SJCRH30 (cell line): ENCODE results near the gene CCDC200. TPM values are rescaled to one million over a fixed set of nuclear protein-coding genes. Genes with fewer than 3 reads are reported as not detected.
A peak's percentile ranks its signal among the peaks of the same experiment; 100 is the strongest.
"Not testable (repeated sequence)": the region's sequence is repeated elsewhere in the genome, so short reads cannot be mapped to it uniquely, and the experiment has no call there.

Experiments used
- DNase-seq, 2 experiments: peaks; one replicate each; pipeline ENCODE4 v3.0.0-alpha.2; 2015 to 2020
- H3K27ac ChIP-seq: fragments of 250-450 bp; sonication (Bioruptor Pico); 2 replicates; pipeline ENCODE4 v1.5.1; 2020; ENCODE audit warnings: mild to moderate bottlenecking, moderate library complexity
- H3K27me3 ChIP-seq: fragments of 250-450 bp; sonication (Bioruptor Pico); 2 replicates; pipeline ENCODE4 v1.5.1; 2020; ENCODE audit warnings: mild to moderate bottlenecking, moderate library complexity
- H3K36me3 ChIP-seq: fragments of 250-450 bp; sonication (Bioruptor Pico); 2 replicates; pipeline ENCODE4 v1.5.1; 2020; ENCODE audit warnings: mild to moderate bottlenecking, moderate library complexity
- H3K4me1 ChIP-seq: fragments of 250-450 bp; sonication (Bioruptor Pico); 2 replicates; pipeline ENCODE4 v1.5.1; 2020; ENCODE audit warnings: mild to moderate bottlenecking, moderate library complexity
- H3K4me3 ChIP-seq: fragments of 250-450 bp; sonication (Bioruptor Pico); 2 replicates; pipeline ENCODE4 v1.5.1; 2020; ENCODE audit warnings: mild to moderate bottlenecking, moderate library complexity
- H3K9me3 ChIP-seq: fragments of 250-450 bp; sonication (Bioruptor Pico); replicated peaks from 2 replicates; pipeline ENCODE4 v1.5.1; 2020; ENCODE audit warnings: mild to moderate bottlenecking, moderate library complexity
- total RNA-seq: library from RNA; depleted of rRNA; stranded (reverse); fragments of >200 nt; shearing (Covaris generic); gene quantifications from 2 replicates; pipeline ENCODE4 v1.2.3, GENCODE V29; 2014; rRNA removed

CCDC200 gene
- total RNA-seq, 1 experiment from 2014 or later, result not detected

DNA sequence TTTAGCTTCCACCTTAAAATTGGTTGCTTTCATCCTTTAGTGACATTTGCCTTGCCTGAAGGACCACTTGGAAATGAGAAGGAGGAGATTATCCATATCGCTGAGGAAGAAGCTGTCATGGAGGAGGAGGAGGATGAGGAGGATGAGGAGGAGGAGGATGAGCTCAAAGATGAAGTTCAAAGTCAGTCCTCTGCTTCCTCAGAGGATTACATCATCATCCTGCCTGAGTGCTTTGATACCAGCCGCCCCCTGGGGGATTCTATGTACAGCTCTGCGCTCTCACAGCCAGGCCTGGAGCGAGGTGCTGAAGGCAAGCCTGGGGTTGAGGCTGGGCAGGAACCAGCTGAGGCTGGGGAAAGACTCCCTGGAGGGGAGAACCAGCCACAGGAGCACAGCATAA is 28.3 kb downstream of the CCDC200 start:
- H3K36me3 ChIP-seq, result peaks cover 31% of the 10 kb centered on the region

DNA sequence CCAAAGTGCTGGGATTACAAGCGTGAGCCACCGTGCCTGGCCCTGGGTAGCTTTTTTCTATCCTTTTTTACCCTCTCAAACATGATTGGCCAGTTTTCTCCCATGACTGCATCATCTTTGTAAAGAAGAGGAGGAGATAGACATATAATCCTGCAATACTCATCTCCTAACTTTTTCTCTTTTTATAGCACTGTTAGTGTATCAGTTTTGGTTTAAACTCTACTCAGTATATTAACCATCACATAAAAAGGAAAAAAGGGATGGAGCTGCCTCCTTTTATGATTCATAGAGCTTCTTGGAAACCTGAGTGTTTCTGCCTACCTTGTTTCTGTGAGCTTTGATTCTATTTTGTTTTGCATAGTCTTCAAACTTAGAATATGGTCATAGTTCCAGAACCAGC is 28.8 kb downstream of the CCDC200 start:
- no peaks in the 10 kb centered on the region for H3K4me1 ChIP-seq
- no peak overlapping the region for H3K27ac ChIP-seq
- peaks cover 36% of the 10 kb centered on the region for H3K36me3 ChIP-seq
- H3K27me3 ChIP-seq, result no peaks in the 10 kb centered on the region
- H3K9me3 ChIP-seq, result no peaks in the 10 kb centered on the region
- H3K4me3 ChIP-seq, result no peak overlapping the region
- no peak for DNase-seq

More for the DNA sequence above, 28.3 kb downstream of the CCDC200 start:
- no peaks in the 10 kb centered on the region for H3K27me3 ChIP-seq
- DNase-seq, result no peak
- no peaks in the 10 kb centered on the region for H3K4me1 ChIP-seq
- no peak overlapping the region for H3K4me3 ChIP-seq
- H3K27ac ChIP-seq, result no peak overlapping the region
- H3K9me3 ChIP-seq, result no peaks in the 10 kb centered on the region

DNA sequence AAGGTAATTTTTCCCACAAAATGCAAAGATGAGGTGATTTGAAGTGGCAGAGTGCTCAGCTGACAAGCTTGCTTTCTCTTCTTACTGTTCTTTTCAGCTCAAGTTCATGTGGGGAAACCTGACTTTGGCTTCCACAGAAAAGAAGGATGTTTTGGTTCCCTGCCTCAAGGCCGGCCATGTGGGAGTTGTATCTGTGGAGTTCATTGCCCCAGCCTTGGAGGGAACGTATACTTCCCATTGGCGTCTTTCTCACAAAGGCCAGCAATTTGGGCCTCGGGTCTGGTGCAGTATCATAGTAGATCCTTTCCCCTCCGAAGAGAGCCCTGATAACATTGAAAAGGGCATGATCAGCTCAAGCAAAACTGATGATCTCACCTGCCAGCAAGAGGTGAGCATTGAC is 35.2 kb downstream of the CCDC200 start:
- DNase-seq, result no peak
- no peak overlapping the region for H3K27ac ChIP-seq
- H3K9me3 ChIP-seq, result no peaks in the 10 kb centered on the region
- no peaks in the 10 kb centered on the region for H3K27me3 ChIP-seq
- H3K4me1 ChIP-seq, result no peaks in the 10 kb centered on the region
- peaks cover 51% of the 10 kb centered on the region for H3K36me3 ChIP-seq
- H3K4me3 ChIP-seq, result no peak overlapping the region

DNA sequence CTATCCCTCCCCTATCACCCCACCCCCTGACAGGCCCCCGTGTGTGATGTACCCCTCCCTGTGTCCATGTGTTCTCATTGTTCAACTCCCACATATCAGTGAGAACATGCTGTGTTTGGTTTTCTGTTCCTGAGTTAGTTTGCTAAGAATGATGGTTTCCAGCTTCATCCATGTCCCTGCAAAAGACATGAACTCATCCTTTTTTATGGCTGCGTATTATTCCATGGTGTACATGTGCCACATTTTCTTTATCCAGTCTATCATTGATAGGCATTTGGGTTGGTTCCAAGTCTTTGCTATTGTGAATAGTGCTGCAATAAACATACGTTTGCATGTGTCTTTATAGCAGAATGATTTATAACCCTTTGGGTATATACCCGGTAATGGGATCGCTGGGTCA is 41.8 kb downstream of the CCDC200 start:
- not testable (repeated sequence) for H3K4me1 ChIP-seq, H3K4me3 ChIP-seq, H3K27me3 ChIP-seq, DNase-seq, H3K9me3 ChIP-seq, H3K27ac ChIP-seq
- H3K36me3 ChIP-seq, result peaks cover 30% of the 10 kb centered on the region

DNA sequence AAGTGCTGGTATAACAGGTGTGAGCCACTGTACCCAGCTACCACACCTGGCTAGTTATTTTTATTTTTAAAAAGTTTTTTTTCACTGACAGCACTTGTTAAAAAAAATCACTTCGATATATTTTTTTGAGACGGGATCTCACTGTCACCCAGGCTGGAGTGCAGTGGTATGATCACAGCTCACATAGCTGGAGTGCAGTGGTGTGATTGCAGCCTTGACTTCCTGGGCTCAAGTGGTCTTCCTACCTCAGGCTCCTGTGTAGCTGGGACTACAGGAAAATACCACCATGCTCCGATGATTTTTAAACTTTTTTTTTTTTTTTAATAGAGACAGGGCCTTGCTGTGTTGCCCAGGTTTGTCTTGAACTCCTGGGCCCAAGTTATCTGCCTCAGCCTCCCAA is 44.5 kb downstream of the CCDC200 start:
- Histone ChIP-seq H3K27me3 (no peaks in the 10 kb centered on the region), H3K4me3 (no peak overlapping the region), H3K27ac (no peak overlapping the region), H3K4me1 (no peaks in the 10 kb centered on the region), H3K36me3 (peaks cover 12% of the 10 kb centered on the region), H3K9me3 (no peaks in the 10 kb centered on the region)
- no peak for DNase-seq

DNA sequence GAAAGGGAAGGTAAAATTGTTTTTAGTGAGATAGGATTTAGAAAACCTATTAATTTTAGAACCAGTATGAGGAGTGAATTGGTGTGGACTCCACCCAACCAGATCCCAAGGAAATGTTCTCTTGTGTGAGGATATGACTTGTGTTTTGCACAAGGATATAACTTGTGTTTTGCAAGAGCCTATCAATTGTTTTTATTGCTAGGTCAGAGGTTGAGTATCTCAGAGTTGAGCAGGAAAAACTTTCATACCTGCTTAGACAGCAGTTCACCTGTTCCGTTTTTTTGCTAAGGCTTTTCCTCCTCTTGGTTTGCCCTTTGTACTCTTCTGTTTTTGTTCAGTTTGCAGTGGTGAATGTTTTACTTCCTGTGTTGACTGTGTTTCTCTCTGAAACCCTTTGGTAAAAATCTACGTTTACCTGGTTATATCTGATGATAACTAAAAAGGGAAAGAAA is 52.3 kb downstream of the CCDC200 start:
- H3K4me3 ChIP-seq, result no peak overlapping the region
- peaks cover 6% of the 10 kb centered on the region; the same call in 1 of the 2 replicates for H3K36me3 ChIP-seq
- no peak for DNase-seq
- H3K4me1 ChIP-seq, result peaks cover 6% of the 10 kb centered on the region
- no peaks in the 10 kb centered on the region for H3K9me3 ChIP-seq
- H3K27ac ChIP-seq, result no peak overlapping the region
- no peaks in the 10 kb centered on the region for H3K27me3 ChIP-seq

DNA sequence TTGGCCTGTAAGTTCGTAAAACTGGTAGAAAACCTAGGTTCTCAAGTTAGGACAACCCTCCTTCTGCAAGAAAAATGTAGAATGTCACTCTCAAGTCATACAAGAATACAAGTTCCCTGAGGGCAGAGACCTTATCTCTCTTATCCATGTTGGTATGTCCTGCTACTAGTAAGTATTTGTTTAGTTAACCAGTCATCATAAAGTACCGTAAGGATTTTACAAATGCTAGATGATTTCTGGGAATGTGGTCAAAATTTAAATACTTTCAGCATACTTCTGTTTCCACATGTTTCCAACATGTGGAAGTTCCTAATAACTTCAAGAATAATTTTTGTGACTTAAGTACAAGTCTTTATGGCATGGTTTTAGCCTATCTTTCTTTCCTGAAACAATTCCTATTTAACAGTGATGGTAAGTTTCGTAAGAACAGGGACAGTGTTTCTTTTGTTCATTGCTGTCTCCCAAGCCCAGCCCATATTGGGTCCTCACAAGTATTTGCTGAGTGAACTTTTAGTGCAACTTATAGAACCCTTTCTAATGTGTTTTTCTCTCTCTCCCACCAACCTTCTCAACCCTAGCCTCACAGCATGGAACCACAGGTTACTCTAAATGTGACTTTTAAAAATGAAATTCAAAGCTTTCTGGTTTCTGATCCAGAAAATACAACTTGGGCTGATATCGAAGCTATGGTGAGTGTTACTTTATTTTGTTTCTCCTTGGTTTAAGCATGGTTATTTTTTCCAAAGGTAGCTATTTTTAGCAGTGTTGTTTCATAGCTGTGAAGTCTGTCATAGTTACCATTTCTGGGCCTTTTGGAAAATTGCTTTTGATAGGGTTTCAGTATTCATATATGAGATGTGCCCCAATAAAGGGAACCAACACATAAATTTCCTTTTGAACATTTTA is 53.0 kb downstream of the CCDC200 start:
- no peak overlapping the region for H3K27ac ChIP-seq
- H3K36me3 ChIP-seq, result peaks cover 6% of the 10 kb centered on the region; the same call in 1 of the 2 replicates
- H3K4me1 ChIP-seq, result peaks cover 6% of the 10 kb centered on the region
- H3K9me3 ChIP-seq, result no peaks in the 10 kb centered on the region
- H3K27me3 ChIP-seq, result no peaks in the 10 kb centered on the region
- no peak for DNase-seq
- H3K4me3 ChIP-seq, result no peak overlapping the region

DNA sequence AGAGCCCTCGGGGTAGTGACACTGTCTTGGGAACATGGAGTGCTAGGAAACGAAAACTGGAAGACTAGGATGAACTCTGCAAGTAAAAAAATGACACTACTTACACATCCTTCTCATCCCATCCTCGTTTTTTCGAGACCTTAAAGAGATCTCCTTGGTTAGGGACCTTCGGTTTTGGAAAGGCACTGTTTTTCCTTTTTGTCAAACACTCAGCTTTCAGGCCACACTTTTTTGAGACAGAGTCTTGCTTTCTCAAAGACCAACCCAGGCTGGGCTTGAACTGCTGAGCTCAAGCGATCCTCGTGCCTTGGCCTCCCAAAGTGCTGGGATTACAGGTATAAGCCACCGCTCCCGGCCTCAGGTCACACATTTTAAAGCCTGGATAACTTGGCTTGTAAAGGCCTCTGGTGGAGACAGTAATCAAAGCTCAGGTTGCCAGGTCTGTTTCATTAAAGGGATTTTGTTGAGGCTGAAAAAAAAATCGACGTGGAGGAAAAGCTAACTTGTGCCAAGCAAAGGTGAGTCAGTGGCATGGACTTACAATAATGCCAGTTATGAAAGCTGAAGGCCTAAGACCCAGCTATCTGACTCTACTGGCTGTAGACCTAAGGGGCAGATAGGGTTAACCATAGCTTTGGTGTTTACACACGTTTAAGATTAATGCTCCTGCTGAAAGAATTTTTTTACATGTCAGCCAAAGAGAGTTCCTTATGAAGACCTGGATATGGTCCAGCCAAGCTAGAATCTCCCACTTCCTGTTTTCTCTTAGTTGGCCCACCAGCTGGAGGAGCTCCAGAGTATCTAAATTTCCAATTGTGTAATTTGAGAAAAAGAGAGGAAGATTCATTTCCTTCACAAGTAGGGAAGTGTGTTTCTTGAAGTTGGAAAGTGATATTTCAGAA is 56.6 kb downstream of the CCDC200 start:
- Histone ChIP-seq H3K9me3 (no peaks in the 10 kb centered on the region), H3K27ac (peak overlapping the region; percentile 69), H3K4me3 (peak overlapping the region; percentile 66), H3K36me3 (peaks cover 5% of the 10 kb centered on the region; the same call in 1 of the 2 replicates), H3K27me3 (no peaks in the 10 kb centered on the region), H3K4me1 (peaks cover 6% of the 10 kb centered on the region)
- DNase-seq, result peak; percentile 46 to 71

Other genes with a start within 250 kb of the CCDC200 start
- gene PTGES3L, start 248.5 kb downstream of the CCDC200 start, total RNA-seq, result 5.5 TPM in 2 replicates
- gene RUNDC1, start 248.1 kb downstream of the CCDC200 start, total RNA-seq, result 10.8 and 11.9 TPM in 2 replicates
- 3,033 and 3,236 TPM in 2 replicates for gene RPL27, start 230.2 kb downstream of the CCDC200 start, total RNA-seq
- gene IFI35, start 221.8 kb downstream of the CCDC200 start, total RNA-seq, result 0.33 TPM in 1 of 2 replicates, not detected in the other
- gene VAT1, start 206.2 kb downstream of the CCDC200 start, total RNA-seq, result 32.5 and 34.9 TPM in 2 replicates
- gene RND2, start 203.4 kb downstream of the CCDC200 start, total RNA-seq, result 0.68 and 0.79 TPM in 2 replicates
- 60.1 and 65.3 TPM in 2 replicates for gene BRCA1, start 103.3 kb downstream of the CCDC200 start, total RNA-seq
- gene NBR1, start 57.4 kb downstream of the CCDC200 start, total RNA-seq, result 36.8 and 40.3 TPM in 2 replicates
- gene TMEM106A, start 16.7 kb downstream of the CCDC200 start, total RNA-seq, result 0.63 and 2.0 TPM in 2 replicates
- gene RNU2-1, start 5.4 kb upstream of the CCDC200 start, total RNA-seq, result not detected in 2 replicates
- 5.3 and 5.4 TPM in 2 replicates for gene ARL4D, start 170.4 kb upstream of the CCDC200 start, total RNA-seq